ENCODE data around the gene FOXJ1. TPM values are rescaled to one million over a fixed set of nuclear protein-coding genes. Genes with fewer than 3 reads are reported as not detected.

FOXJ1 gene
- total RNA-seq, 1 experiment from 2014 or later: 4.0 TPM

- TF ChIP-seq CTCF (conservative IDR thresholded peaks at IDR 0.05): no peak
- Mint-ChIP-seq H3K36me3 (ENCODE audit: insufficient read depth in 1 of 3, low read depth in 3 of 3) (no peaks in the 10 kb centered on the region), H3K9me3 (peaks cover 0 to 2% of the 10 kb centered on the region in 2 experiments; a peak in 1 of 5 replicates), H3K4me3 (no peak overlapping the region), H3K27ac (peak overlapping the region in 2 of 3 experiments; percentile 72 to 92; a peak in 4 of 7 replicates), H3K4me1 (peaks cover 39 to 40% of the 10 kb centered on the region in 2 experiments), H3K27me3 (ENCODE audit: low read depth) (peaks cover 10% of the 10 kb centered on the region)
- H3K9ac ChIP-seq (ENCODE audit: extremely low read depth, insufficient read length, low read length): no peak overlapping the region
- no peak overlapping the region for H3K4me2 ChIP-seq (ENCODE audit: insufficient read depth, insufficient read length, low read length)
- no CpG with 5 or more reads among the region's 24 CpGs for WGBS (ENCODE audit: extremely low coverage, insufficient read length, low lambda C conversion rate)
- H4K8ac ChIP-seq (replicated peaks; ENCODE audit: insufficient read length, low read depth, low read length): no peak overlapping the region
- H3K27me3 ChIP-seq (ENCODE audit: insufficient read depth, low read length): no peaks in the 10 kb centered on the region
- no peak overlapping the region for H3K23ac ChIP-seq (ENCODE audit: insufficient read length, low read depth, low read length)
- H3K79me1 ChIP-seq (ENCODE audit: insufficient read depth, low read depth, low read length, poor library complexity, severe bottlenecking): no peaks in the 10 kb centered on the region
- H3K18ac ChIP-seq (ENCODE audit: insufficient read length, low read depth, low read length): no peak overlapping the region
- no peak overlapping the region for H2AFZ ChIP-seq (ENCODE audit: low read length)
- H2BK20ac ChIP-seq (ENCODE audit: low read depth, low read length, poor library complexity, severe bottlenecking): no peak overlapping the region
- H2AK5ac ChIP-seq (ENCODE audit: insufficient read length, low read length): no peak overlapping the region
- no peak overlapping the region for H3K27ac ChIP-seq (ENCODE audit: insufficient read length, low read depth, low read length)
- no peak overlapping the region for H4K5ac ChIP-seq (ENCODE audit: insufficient read length, low read depth, low read length)
- H3K4ac ChIP-seq (ENCODE audit: low read depth, low read length): no peak overlapping the region
- H3K4me1 ChIP-seq (ENCODE audit: insufficient read depth, low read length): no peaks in the 10 kb centered on the region; the same call in 1 of the 2 replicates
- peak; percentile 70 for DNase-seq
- no peaks in the 10 kb centered on the region for H3K9me3 ChIP-seq (ENCODE audit: control insufficient read depth, low read depth, low read length)
- no peak overlapping the region for H2BK120ac ChIP-seq (ENCODE audit: low read depth, low read length, poor library complexity, severe bottlenecking)
- no peak overlapping the region for H2BK5ac ChIP-seq (ENCODE audit: insufficient read length, low read length)
- H4K20me1 ChIP-seq (ENCODE audit: control insufficient read depth, insufficient read depth, insufficient read length): no peaks in the 10 kb centered on the region
- H2BK12ac ChIP-seq (ENCODE audit: insufficient read length, low read depth, low read length): no peak overlapping the region
- H2BK15ac ChIP-seq (ENCODE audit: low read depth, low read length): no peak overlapping the region
- H3K79me2 ChIP-seq (ENCODE audit: insufficient read depth, low read length): no peaks in the 10 kb centered on the region
- H3K14ac ChIP-seq (ENCODE audit: insufficient read depth, low read length): no peak overlapping the region
- H3T11ph ChIP-seq (ENCODE audit: low read length): no peak overlapping the region
- H3K56ac ChIP-seq (ENCODE audit: insufficient read length, low read depth, low read length): no peak overlapping the region
- H4K91ac ChIP-seq (ENCODE audit: insufficient read length, low read depth, low read length): no peak overlapping the region
- no peaks in the 10 kb centered on the region for H3K23me2 ChIP-seq (ENCODE audit: insufficient read length, low read depth, low read length, poor library complexity, severe bottlenecking)
These were observed 18.4 kb downstream of the FOXJ1 start for GRCh38 chr17:76122431-76123190.

All from H9 (cell line).